ENCODE results near the gene FTSJ1. TPM values are rescaled to one million over a fixed set of nuclear protein-coding genes. Genes with fewer than 3 reads are reported as not detected.
A peak's percentile ranks its signal among the peaks of the same experiment; 100 is the strongest.
"Not testable (repeated sequence)": the region's sequence is repeated elsewhere in the genome, so short reads cannot be mapped to it uniquely, and the experiment has no call there.

The FTSJ1 gene
- total RNA-seq, 1 experiment from 2014 or later: 61.3 TPM

GRCh38 chrX:48523682-48524081 lies 47.7 kb downstream of the FTSJ1 start:
- Histone ChIP-seq H3K36me3 (ENCODE audit: insufficient read depth, low read length, poor library complexity, severe bottlenecking) (peaks cover 30% of the 10 kb centered on the region), H3K4me3 (ENCODE audit: low read depth, low read length, poor library complexity, severe bottlenecking) (no peak overlapping the region), H3K4me1 (ENCODE audit: insufficient read depth, low read length, poor library complexity, severe bottlenecking) (no peaks in the 10 kb centered on the region), H3K27ac (ENCODE audit: low read depth, low read length, poor library complexity, severe bottlenecking) (no peak overlapping the region), H3K9me3 (ENCODE audit: low read depth, low read length, poor library complexity, severe bottlenecking) (no peaks in the 10 kb centered on the region), H3K27me3 (replicated peaks; ENCODE audit: insufficient read depth, low read depth, low read length, poor library complexity) (no peaks in the 10 kb centered on the region)
- TF ChIP-seq, protein P1, sequence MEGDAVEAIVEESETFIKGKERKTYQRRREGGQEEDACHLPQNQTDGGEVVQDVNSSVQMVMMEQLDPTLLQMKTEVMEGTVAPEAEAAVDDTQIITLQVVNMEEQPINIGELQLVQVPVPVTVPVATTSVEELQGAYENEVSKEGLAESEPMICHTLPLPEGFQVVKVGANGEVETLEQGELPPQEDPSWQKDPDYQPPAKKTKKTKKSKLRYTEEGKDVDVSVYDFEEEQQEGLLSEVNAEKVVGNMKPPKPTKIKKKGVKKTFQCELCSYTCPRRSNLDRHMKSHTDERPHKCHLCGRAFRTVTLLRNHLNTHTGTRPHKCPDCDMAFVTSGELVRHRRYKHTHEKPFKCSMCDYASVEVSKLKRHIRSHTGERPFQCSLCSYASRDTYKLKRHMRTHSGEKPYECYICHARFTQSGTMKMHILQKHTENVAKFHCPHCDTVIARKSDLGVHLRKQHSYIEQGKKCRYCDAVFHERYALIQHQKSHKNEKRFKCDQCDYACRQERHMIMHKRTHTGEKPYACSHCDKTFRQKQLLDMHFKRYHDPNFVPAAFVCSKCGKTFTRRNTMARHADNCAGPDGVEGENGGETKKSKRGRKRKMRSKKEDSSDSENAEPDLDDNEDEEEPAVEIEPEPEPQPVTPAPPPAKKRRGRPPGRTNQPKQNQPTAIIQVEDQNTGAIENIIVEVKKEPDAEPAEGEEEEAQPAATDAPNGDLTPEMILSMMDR (conservative IDR thresholded peaks at IDR 0.05; ENCODE audit: low read depth, low read length): no peak
- no peak for TF ChIP-seq EZH2 (IDR thresholded peaks at IDR 0.05; ENCODE audit: borderline replicate concordance, low read depth, low read length, poor library complexity, severe bottlenecking)
- ChIA-PET CTCF (no interaction called here), POLR2A (ENCODE audit: low non-redundant PET) (no interaction called here)
- intact Hi-C loops (cut with micrococcal nuclease; ENCODE audit: unreplicated experiment): no loop called here
- DNase-seq (ENCODE audit: low spot score): no peak
- TSS peak; percentile 26 for BruUV-seq (replicated peaks)

- intact Hi-C loops (cut with micrococcal nuclease; ENCODE audit: unreplicated experiment); H3K4me1 ChIP-seq (ENCODE audit: insufficient read depth, low read length, poor library complexity, severe bottlenecking); H3K27me3 ChIP-seq (replicated peaks; ENCODE audit: insufficient read depth, low read depth, low read length, poor library complexity); CTCF ChIA-PET; H3K27ac ChIP-seq (ENCODE audit: low read depth, low read length, poor library complexity, severe bottlenecking); H3K4me3 ChIP-seq (ENCODE audit: low read depth, low read length, poor library complexity, severe bottlenecking); DNase-seq (ENCODE audit: low spot score); H3K9me3 ChIP-seq (ENCODE audit: low read depth, low read length, poor library complexity, severe bottlenecking); BruUV-seq (replicated peaks); POLR2A ChIA-PET (ENCODE audit: low non-redundant PET): not testable (repeated sequence)
- H3K36me3 ChIP-seq (ENCODE audit: insufficient read depth, low read length, poor library complexity, severe bottlenecking): peaks cover 34% of the 10 kb centered on the region
These were observed 49.9 kb downstream of the FTSJ1 start for GRCh38 chrX:48525853-48526252.

DNA sequence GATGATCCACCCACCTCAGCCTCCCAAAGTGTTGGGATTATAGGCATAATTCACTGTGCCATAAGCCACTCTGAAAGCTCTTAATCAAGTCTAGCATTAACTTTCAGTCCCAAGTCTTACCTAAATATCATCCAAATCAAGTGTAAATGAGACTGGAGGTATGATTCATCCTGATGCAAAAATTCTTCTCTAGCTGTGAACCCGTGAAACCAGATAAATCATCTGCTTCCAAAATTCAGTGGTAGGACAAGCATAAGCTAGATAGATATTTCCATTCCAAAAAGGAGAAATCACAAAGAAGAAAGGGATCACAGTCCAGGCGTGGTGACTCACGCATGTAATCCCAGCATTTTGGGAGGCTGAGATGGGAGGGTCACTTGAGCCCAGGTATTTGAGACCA lies 54.7 kb downstream of the FTSJ1 start:
- no peaks in the 10 kb centered on the region for H3K9me3 ChIP-seq (ENCODE audit: low read depth, low read length, poor library complexity, severe bottlenecking)
- H3K27ac ChIP-seq (ENCODE audit: low read depth, low read length, poor library complexity, severe bottlenecking): no peak overlapping the region
- no peaks in the 10 kb centered on the region for H3K4me1 ChIP-seq (ENCODE audit: insufficient read depth, low read length, poor library complexity, severe bottlenecking)
- ChIA-PET POLR2A (ENCODE audit: low non-redundant PET) (no interaction called here), CTCF (no interaction called here)
- no peaks in the 10 kb centered on the region for H3K27me3 ChIP-seq (replicated peaks; ENCODE audit: insufficient read depth, low read depth, low read length, poor library complexity)
- no peak for DNase-seq (ENCODE audit: low spot score)
- no peak for TF ChIP-seq EZH2 (IDR thresholded peaks at IDR 0.05; ENCODE audit: borderline replicate concordance, low read depth, low read length, poor library complexity, severe bottlenecking)
- TF ChIP-seq, protein P1 (conservative IDR thresholded peaks at IDR 0.05; ENCODE audit: low read depth, low read length): no peak
- BruUV-seq (replicated peaks): no TSS peak
- intact Hi-C loops (cut with micrococcal nuclease; ENCODE audit: unreplicated experiment): no loop called here
- peaks cover 21% of the 10 kb centered on the region for H3K36me3 ChIP-seq (ENCODE audit: insufficient read depth, low read length, poor library complexity, severe bottlenecking)
- no peak overlapping the region for H3K4me3 ChIP-seq (ENCODE audit: low read depth, low read length, poor library complexity, severe bottlenecking)

DNA sequence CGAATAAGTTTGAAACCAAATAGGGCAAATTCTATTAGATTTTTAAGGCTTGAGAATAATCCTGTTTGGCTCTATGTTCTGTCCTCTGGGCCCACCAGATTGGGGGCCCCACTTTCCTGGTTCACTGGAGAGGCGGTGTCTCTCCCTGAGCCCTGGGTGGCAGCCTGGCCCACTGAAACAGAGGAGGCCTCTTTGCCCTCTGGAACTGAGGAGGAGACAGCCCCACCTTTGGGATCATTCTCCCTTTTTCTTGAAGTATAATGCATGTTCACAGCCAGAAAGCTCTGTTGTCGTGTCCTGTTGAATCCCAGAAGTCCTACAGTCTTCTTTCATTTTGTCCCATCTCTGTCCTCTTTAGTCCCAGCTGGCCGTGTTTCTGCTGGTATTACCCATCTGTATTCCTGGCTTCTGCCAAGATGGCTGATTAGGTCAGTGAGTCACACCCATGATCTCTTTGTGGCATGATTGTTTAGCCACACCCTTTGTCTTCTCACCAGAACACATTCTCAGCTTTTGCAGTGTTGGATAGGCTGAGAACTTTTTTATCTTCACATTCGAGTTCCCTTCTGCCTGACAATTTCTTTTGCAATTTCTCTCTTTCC lies 55.5 kb downstream of the FTSJ1 start:
- no peaks in the 10 kb centered on the region for H3K9me3 ChIP-seq (ENCODE audit: low read depth, low read length, poor library complexity, severe bottlenecking)
- H3K4me1 ChIP-seq (ENCODE audit: insufficient read depth, low read length, poor library complexity, severe bottlenecking): no peaks in the 10 kb centered on the region
- CTCF ChIA-PET: no interaction called here
- TF ChIP-seq EZH2 (IDR thresholded peaks at IDR 0.05; ENCODE audit: borderline replicate concordance, low read depth, low read length, poor library complexity, severe bottlenecking): no peak
- TF ChIP-seq, protein P1 (conservative IDR thresholded peaks at IDR 0.05; ENCODE audit: low read depth, low read length): no peak
- no peak for DNase-seq (ENCODE audit: low spot score)
- peaks cover 16% of the 10 kb centered on the region for H3K36me3 ChIP-seq (ENCODE audit: insufficient read depth, low read length, poor library complexity, severe bottlenecking)
- H3K4me3 ChIP-seq (ENCODE audit: low read depth, low read length, poor library complexity, severe bottlenecking): no peak overlapping the region
- no peaks in the 10 kb centered on the region for H3K27me3 ChIP-seq (replicated peaks; ENCODE audit: insufficient read depth, low read depth, low read length, poor library complexity)
- no TSS peak for BruUV-seq (replicated peaks)
- POLR2A ChIA-PET (ENCODE audit: low non-redundant PET): no interaction called here
- no peak overlapping the region for H3K27ac ChIP-seq (ENCODE audit: low read depth, low read length, poor library complexity, severe bottlenecking)
- intact Hi-C loops (cut with micrococcal nuclease; ENCODE audit: unreplicated experiment): no loop called here

All from A673 (cell line).